ENCODE results near the gene RPL10A.
"Not testable (repeated sequence)": the region's sequence is repeated elsewhere in the genome, so short reads cannot be mapped to it uniquely, and the experiment has no call there.

Gene RPL10A

DNA sequence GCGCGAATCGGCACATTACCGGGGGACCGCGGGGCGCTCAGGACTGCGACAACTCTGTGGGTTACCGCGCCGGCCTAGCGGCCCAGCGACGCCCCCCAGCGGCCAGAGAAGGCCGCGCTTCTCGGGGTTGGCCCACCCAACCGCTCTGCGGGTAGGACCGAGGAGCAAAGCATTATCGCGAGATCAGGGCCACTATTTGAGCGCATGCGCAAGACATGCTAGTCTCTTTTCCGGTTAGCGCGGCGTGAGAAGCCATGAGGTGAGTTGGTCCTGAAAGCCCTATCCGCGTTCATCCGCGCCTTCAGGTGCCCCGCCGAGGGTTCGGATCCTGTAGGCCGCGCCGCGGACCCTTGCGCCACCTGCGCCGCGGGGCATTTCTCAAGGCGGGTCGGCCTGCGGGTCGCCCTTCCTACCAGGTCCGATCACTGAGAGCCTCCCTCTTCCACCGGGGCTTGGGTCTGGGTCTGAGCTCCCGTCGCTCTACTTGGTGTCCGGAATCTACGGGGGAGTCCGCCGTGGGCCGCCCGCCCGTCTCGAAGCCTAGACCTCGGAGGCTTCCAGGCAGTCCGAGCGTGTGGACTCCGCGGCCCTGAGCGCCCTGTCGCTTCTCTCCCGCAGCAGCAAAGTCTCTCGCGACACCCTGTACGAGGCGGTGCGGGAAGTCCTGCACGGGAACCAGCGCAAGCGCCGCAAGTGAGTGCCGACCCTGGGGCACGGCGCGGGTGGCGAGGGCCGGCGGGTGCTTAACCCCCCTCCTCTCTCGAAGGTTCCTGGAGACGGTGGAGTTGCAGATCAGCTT is at the start of gene RPL10A:
Gene RPL10A, plus strand, starts transcription at position 221 of the 799 bp plus-strand sequence. Its CDS starts 34 bp downstream, at position 255.
- DNase-seq = peak; percentile 93

DNA sequence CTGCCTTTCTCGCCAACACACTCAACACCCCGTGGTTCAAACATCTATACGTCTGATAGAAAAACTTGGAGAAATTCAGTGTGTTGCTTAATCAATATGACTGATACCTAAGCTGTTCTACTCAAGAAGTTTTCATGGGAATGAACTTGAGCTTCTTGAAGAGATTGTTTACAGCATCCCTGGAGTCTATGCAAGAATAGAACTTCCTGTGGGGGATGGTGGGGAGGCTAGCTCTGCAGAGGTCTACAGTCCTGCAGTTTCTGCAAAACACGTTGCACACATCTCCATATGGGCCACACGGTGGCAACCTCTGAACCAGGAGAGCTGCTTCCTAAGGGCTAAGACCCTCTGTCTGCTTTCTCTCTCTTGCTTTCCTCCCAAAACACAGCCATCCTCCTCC is 48.8 kb upstream of the RPL10A start:
- DNase-seq = no peak

- DNase-seq = no peak
Observed at GRCh38 chr6:35419961-35420360, 48.2 kb upstream of the RPL10A start.

DNA sequence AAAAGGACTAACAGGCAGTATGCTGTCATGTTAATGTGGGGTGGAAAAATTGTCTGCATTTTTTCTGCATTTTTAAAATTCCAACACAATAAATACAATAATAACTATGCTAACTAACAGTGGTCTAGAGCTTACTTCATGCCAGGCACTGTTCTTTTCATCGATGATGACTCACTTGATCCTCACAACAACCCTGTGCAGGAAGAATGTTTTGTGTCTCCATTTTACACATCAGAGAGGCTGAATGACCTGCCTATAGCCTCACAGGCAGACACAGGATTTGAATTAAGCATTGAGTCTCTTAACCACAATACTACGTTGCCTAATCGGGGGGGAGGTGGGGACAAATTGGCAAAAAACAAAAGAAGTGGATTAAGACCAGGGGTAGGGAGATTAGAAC is 42.9 kb upstream of the RPL10A start:
- DNase-seq = no peak

DNA sequence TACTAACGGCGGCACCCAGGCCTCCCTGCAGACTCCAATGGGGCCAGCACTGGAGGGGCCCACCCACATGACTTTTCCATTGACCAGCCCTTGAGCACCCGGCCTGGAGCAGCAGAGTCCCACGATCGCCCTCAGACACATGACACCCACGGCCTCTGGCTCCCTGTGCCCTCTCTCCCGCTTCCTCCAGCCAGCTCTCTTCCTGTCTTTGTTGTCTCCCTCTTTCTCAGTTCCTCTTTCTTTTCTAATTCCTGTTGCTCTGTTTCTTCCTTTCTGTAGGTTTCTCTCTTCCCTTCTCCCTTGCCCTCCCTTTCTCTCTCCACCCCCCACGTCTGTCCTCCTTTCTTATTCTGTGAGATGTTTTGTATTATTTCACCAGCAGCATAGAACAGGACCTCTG is 42.1 kb upstream of the RPL10A start:
- DNase-seq = no peak

GRCh38 chr6:35427435-35427834 is 40.8 kb upstream of the RPL10A start:
- no peak for DNase-seq

DNA sequence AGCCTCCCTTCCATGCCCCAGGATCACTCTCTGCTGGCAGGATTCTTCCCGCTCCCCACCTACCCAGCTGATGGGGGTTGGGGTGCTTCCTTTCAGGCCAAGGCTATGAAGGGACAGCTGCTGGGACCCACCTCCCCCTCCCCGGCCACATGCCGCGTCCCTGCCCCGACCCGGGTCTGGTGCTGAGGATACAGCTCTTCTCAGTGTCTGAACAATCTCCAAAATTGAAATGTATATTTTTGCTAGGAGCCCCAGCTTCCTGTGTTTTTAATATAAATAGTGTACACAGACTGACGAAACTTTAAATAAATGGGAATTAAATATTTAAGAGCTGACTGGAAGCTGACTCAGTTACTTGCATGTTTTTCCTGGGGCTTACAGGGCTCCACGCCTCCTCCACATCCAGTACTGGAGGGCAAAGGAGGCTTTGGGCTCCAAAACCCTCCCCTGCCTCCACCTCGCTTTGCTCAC is 40.3 kb upstream of the RPL10A start:
- no peak for DNase-seq

DNA sequence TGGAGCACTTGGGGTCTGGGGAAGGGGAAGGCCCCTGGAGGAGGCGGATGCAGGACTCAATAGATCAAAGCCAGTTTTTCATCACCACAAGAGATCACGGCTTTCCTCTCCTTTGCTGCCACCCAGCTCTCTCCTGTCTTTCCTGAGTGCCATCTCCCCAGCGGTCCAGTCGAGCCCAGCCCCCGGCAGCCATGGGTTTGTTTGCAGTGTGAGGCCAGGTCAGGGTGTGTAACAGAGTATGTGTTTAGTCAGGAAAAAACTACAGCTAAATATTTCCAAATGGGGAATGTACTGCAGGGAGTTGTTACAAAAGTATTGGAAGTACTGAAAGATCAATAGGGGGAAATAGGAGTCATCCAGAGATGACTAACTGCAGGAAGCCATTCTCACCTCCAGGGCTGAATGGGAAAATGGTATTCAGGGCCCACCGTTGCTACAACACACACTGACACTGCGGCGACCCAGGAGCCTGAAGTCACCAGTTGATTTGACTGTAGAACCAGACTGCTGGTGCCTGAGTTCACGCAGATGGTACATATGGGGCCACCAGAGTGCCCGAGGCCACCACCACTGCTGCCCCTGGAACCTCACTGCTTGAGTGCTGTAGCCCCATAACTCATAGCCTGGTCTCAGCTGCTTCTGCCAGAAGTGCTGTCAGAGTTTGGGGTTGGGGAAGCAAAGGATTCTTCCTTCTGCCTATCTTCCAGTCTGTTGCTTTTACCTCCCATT is 39.6 kb upstream of the RPL10A start:
- DNase-seq = no peak

- no peak for DNase-seq
Observed at GRCh38 chr6:35429463-35429862, 38.7 kb upstream of the RPL10A start.

DNA sequence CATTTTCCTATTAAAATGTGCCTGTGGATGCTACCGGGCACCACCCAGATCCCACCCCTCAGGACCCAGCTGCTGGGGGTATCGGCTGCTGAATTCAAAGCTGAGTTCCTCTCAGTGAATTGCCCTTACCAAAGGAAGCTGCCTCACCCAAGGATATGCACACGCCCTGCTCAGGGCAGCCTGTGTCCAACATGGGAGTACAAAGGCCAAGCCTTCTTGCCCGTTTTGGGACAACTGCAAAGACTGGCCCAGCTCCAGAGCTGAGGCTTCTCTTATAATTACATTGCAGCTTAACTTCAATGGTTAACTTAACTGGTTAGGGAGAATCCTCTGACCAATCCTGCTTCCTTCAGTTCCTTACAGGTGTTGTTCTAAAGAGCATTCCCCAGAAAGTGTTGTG is 35.9 kb upstream of the RPL10A start:
- no peak for DNase-seq

GRCh38 chr6:35432702-35433101 is 35.5 kb upstream of the RPL10A start:
- DNase-seq = not testable (repeated sequence)

DNA sequence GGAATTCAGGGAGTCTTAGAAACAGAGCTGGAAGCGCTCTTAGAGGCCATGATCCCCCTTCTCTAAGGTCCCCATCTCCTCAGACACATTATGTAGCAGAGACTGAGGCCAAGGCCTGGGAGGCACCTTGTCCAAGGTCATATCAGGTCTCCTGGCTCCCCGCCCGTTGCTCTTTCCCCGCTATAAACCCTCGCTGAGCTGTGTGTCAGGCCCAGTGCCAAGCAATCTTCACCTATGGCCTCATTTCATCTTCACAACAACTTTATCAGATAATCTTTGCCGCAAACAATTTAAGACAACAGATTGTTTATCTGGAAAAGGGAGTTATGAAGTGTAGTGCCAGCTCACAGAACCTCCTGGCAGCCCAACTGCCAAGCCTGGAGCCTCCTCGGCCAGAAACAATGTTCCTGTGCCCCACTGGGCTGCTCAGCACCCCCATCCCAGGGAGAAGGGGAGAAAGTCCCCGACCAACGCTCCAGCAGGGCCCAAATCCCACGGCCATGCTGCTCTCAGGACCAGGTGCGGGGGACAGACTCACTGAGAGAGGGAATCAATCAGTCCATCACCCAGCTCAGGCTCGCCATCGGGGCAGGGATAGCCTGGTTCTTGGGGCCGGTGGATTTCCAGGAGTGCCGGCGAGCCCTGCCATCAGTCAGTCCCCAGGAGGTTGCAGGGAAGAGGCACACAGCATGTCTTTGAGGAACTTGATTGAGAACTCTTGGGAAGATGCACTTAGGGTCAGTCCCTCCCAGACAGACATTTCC is 32.9 kb upstream of the RPL10A start:
- DNase-seq = no peak

DNA sequence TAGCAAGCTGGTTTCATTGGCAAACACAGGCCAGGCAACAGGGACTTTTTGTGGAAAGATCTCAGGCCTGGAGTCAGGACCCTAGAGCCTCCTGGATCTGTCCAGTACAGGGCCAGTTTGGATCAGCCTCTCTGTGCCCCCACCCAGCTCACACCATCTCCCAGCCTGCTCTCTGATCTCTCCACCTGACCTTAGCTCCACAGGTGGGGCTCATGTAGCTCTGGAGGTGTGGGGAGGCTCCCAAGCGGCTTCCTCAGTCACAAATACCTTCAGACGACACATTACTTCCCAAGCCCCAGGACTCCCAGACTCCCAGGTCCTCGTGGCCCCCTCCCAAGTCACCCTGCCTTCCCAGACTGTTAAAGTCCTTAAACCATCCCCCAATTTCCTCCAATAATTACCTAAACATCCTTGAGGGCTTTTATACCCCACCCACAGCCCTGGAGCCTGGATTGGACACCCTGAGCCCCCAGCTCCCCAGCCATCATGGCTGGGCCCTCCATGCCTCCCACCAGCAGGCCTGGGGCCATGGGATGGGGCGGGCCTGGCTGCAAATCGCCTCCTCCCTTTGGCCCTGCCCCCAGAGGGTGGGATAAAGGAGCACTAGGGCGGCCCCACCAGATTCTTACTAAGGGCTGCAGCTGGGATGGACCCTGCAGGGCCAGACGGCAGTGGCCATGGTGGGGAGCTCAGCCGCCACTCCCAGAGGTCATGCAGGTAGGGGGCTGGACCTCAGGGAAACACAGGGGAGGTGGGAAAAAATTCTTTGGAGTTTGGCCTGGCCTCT is 31.9 kb upstream of the RPL10A start:
- no peak for DNase-seq

GRCh38 chr6:35438378-35439065 is 29.7 kb upstream of the RPL10A start:
- DNase-seq = not testable (repeated sequence)

DNA sequence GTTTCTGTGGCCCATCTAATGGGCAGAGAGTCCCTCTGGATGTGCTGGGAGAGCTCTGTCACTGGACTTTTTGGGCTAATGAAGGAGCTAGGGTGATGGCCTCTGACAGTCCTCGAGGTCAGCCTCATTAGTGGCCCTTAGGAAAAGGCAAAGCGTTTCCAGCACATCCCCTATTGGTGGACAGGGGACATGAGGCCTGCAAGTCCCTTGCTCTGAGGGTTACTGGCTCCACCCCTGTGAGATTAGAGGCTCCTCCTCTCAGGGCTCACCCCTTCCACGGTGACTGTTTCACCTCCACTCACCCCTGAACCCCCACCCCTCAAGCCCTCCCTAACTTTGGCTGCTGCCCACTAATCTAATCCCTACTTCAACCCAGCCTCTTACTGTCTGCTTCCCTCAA is 28.9 kb upstream of the RPL10A start:
- DNase-seq = no peak

DNA sequence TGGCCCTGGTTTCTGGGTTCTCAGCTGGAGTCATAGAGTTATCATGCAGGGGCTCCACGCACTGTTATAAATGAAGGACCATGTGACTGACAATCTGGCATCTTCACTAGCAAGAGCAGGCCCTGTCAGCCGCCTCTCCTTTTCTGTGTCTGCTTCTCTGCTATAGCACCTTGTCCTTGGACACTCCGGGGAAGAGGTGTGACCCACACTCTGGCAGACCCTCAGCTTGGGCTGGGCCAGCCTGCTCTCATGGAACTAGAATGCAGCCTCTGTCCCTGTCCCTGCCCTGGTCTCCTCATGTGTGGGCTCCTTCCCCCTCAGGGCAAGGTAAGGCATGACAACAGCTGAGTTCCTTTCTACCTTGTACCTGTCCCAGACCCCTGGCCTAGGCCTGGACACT is 27.0 kb upstream of the RPL10A start:
- DNase-seq = no peak

DNA sequence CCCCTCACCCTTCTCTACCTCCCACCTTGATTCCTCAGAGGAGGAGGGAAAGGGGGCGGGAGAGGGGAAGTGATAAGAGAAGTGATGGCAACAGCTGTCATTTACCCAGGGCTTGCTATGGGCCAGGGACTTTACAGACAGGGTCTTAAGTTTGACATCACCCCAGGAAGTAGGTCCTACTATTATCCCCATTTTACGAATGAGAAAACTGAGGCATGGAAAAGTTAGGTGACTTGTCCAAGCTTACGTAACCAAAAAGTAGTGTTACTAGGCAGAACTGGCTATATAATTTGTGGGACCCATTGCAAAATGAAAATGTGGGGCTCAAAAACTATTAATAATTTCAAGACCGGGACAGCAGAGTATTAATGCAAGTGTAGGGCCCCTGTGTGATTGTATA is 26.6 kb upstream of the RPL10A start:
- no peak for DNase-seq

GRCh38 chr6:35442693-35443092 is 25.5 kb upstream of the RPL10A start:
- DNase-seq = no peak

- DNase-seq = no peak
Observed at GRCh38 chr6:35443341-35444030, 24.7 kb upstream of the RPL10A start.

- no peak for DNase-seq
Observed at GRCh38 chr6:35445691-35446090, 22.5 kb upstream of the RPL10A start.

GRCh38 chr6:35448191-35448590 is 20.0 kb upstream of the RPL10A start:
- no peak for DNase-seq

Data from NCI-H2029 treated with DMSO at 0.1 percent for 48 hours (cell line).